ENCODE data around the gene DGCR2. TPM values are rescaled to one million over a fixed set of nuclear protein-coding genes. Genes with fewer than 3 reads are reported as not detected.
"Not testable (repeated sequence)": the region's sequence is repeated elsewhere in the genome, so short reads cannot be mapped to it uniquely, and the experiment has no call there.

Gene DGCR2
- total RNA-seq, 2 experiments from 2014 or later = 31.9 to 35.5 TPM

GRCh38 chr22:19164425-19164824 is 42.2 kb upstream of the DGCR2 start:
- Histone ChIP-seq H3K4me1 (ENCODE audit: insufficient read depth, low read length) (peaks cover 6% of the 10 kb centered on the region), H3K36me3 (ENCODE audit: insufficient read depth, low read length) (no peaks in the 10 kb centered on the region), H3K9me3 (ENCODE audit: control insufficient read depth in 1 of 2, insufficient read depth in 1 of 2, low read length in 2 of 2) (peaks cover 0 to 16% of the 10 kb centered on the region in 2 experiments), H3K4me3 (ENCODE audit: low read length) (no peak overlapping the region), H3K27me3 (ENCODE audit: control insufficient read depth in 1 of 2, insufficient read depth in 2 of 2, low read length in 2 of 2) (peaks cover 34 to 35% of the 10 kb centered on the region in 2 experiments), H3K27ac (ENCODE audit: low read depth in 1 of 2, low read length in 2 of 2) (no peak overlapping the region)
- no peak overlapping the region for H3K27ac Mint-ChIP-seq
- peaks cover 8% of the 10 kb centered on the region for H3K4me1 Mint-ChIP-seq (ENCODE audit: low read depth)
- H3K36me3 Mint-ChIP-seq (ENCODE audit: low read depth) = no peaks in the 10 kb centered on the region
- POLR2A ChIA-PET = no interaction called here
- ATAC-seq (ENCODE audit: poor library complexity) (no peak), DNase-seq (no peak)
- TF ChIP-seq CTCF (IDR thresholded peaks at IDR 0.05) = no peak
- peaks cover 52% of the 10 kb centered on the region for H3K27me3 Mint-ChIP-seq
- H3K4me3 Mint-ChIP-seq = no peak overlapping the region
- intact Hi-C loops (cut with DNase I, micrococcal nuclease) = no loop called here
- CTCF ChIA-PET = no interaction called here
- no peaks in the 10 kb centered on the region for H3K9me3 Mint-ChIP-seq

GRCh38 chr22:19158649-19159048 is 36.4 kb upstream of the DGCR2 start:
- H3K9me3 ChIP-seq (ENCODE audit: control insufficient read depth in 1 of 2, insufficient read depth in 1 of 2, low read length in 2 of 2); DNase-seq; H3K36me3 Mint-ChIP-seq (ENCODE audit: low read depth); H3K4me3 ChIP-seq (ENCODE audit: low read length); ATAC-seq (ENCODE audit: poor library complexity); H3K27ac ChIP-seq (ENCODE audit: low read depth in 1 of 2, low read length in 2 of 2); H3K36me3 ChIP-seq (ENCODE audit: insufficient read depth, low read length); intact Hi-C loops (cut with DNase I, micrococcal nuclease); H3K4me1 Mint-ChIP-seq (ENCODE audit: low read depth); H3K4me3 Mint-ChIP-seq; POLR2A ChIA-PET; CTCF ChIA-PET; H3K27me3 ChIP-seq (ENCODE audit: control insufficient read depth in 1 of 2, insufficient read depth in 2 of 2, low read length in 2 of 2); H3K9me3 Mint-ChIP-seq; H3K27ac Mint-ChIP-seq; H3K4me1 ChIP-seq (ENCODE audit: insufficient read depth, low read length): not testable (repeated sequence)
- peaks cover 21% of the 10 kb centered on the region for H3K27me3 Mint-ChIP-seq

- H3K36me3 Mint-ChIP-seq (ENCODE audit: low read depth); H3K27ac ChIP-seq (ENCODE audit: low read depth in 1 of 2, low read length in 2 of 2); H3K36me3 ChIP-seq (ENCODE audit: insufficient read depth, low read length); H3K27ac Mint-ChIP-seq; H3K4me1 Mint-ChIP-seq (ENCODE audit: low read depth); POLR2A ChIA-PET; H3K4me3 Mint-ChIP-seq; H3K9me3 Mint-ChIP-seq; H3K9me3 ChIP-seq (ENCODE audit: control insufficient read depth in 1 of 2, insufficient read depth in 1 of 2, low read length in 2 of 2); ATAC-seq (ENCODE audit: poor library complexity); DNase-seq; H3K4me1 ChIP-seq (ENCODE audit: insufficient read depth, low read length); H3K4me3 ChIP-seq (ENCODE audit: low read length); CTCF ChIA-PET: not testable (repeated sequence)
- peaks cover 19 to 24% of the 10 kb centered on the region in 2 experiments for H3K27me3 ChIP-seq (ENCODE audit: control insufficient read depth in 1 of 2, insufficient read depth in 2 of 2, low read length in 2 of 2)
- peaks cover 37% of the 10 kb centered on the region for H3K27me3 Mint-ChIP-seq
- intact Hi-C loops (cut with DNase I, micrococcal nuclease) = loop anchor here in 1 of 2 experiments (2.0 kb wide), 1 partner anchor 39 kb away; no protein-coding TSS in a partner anchor
Measured at GRCh38 chr22:19156109-19156508, 33.9 kb upstream of the DGCR2 start.

GRCh38 chr22:19152942-19153883 is 31.0 kb upstream of the DGCR2 start:
- H3K4me3 Mint-ChIP-seq = no peak overlapping the region
- no peaks in the 10 kb centered on the region for H3K36me3 Mint-ChIP-seq (ENCODE audit: low read depth)
- Histone ChIP-seq H3K27ac (ENCODE audit: low read depth in 1 of 2, low read length in 2 of 2) (no peak overlapping the region), H3K36me3 (ENCODE audit: insufficient read depth, low read length) (no peaks in the 10 kb centered on the region), H3K4me3 (ENCODE audit: low read length) (no peak overlapping the region), H3K4me1 (ENCODE audit: insufficient read depth, low read length) (peaks cover 19% of the 10 kb centered on the region), H3K27me3 (ENCODE audit: control insufficient read depth in 1 of 2, insufficient read depth in 2 of 2, low read length in 2 of 2) (peaks cover 38% of the 10 kb centered on the region in 2 experiments), H3K9me3 (ENCODE audit: control insufficient read depth in 1 of 2, insufficient read depth in 1 of 2, low read length in 2 of 2) (peaks cover 5 to 21% of the 10 kb centered on the region in 2 experiments)
- no peaks in the 10 kb centered on the region for H3K9me3 Mint-ChIP-seq
- intact Hi-C loops (cut with DNase I, micrococcal nuclease) = no loop called here
- TF ChIP-seq CTCF (IDR thresholded peaks at IDR 0.05) = no peak
- peaks cover 33% of the 10 kb centered on the region for H3K27me3 Mint-ChIP-seq
- no peak for DNase-seq
- no peak for ATAC-seq (ENCODE audit: poor library complexity)
- H3K27ac Mint-ChIP-seq = no peak overlapping the region
- H3K4me1 Mint-ChIP-seq (ENCODE audit: low read depth) = peaks cover 9% of the 10 kb centered on the region
- POLR2A ChIA-PET = interaction anchor here (1.1 kb wide), 1 partner anchor 8 kb away, joined by 3 read pairs; the partner anchor contains the start of gene ESS2
- CTCF ChIA-PET = no interaction called here
